Skin of body (tissue), 2 donors: ENCODE results near the gene IRX3. TPM values are rescaled to one million over a fixed set of nuclear protein-coding genes. Genes with fewer than 3 reads are reported as not detected.
A peak's percentile ranks its signal among the peaks of the same experiment; 100 is the strongest.
"Not testable (repeated sequence)": the region's sequence is repeated elsewhere in the genome, so short reads cannot be mapped to it uniquely, and the experiment has no call there.

Source experiments
- DNase-seq: peaks from one replicate; lab custom pipeline; 2025; lab: John Stamatoyannopoulos, UW
- total RNA-seq: library from RNA; depleted of rRNA; stranded (reverse); fragments of >200 nt; gene quantifications from one replicate; pipeline ENCODE4 v1.2.3, GENCODE V29; 2014

The IRX3 gene
- total RNA-seq, 1 donor from 2014 or later, result 13.1 TPM

DNA sequence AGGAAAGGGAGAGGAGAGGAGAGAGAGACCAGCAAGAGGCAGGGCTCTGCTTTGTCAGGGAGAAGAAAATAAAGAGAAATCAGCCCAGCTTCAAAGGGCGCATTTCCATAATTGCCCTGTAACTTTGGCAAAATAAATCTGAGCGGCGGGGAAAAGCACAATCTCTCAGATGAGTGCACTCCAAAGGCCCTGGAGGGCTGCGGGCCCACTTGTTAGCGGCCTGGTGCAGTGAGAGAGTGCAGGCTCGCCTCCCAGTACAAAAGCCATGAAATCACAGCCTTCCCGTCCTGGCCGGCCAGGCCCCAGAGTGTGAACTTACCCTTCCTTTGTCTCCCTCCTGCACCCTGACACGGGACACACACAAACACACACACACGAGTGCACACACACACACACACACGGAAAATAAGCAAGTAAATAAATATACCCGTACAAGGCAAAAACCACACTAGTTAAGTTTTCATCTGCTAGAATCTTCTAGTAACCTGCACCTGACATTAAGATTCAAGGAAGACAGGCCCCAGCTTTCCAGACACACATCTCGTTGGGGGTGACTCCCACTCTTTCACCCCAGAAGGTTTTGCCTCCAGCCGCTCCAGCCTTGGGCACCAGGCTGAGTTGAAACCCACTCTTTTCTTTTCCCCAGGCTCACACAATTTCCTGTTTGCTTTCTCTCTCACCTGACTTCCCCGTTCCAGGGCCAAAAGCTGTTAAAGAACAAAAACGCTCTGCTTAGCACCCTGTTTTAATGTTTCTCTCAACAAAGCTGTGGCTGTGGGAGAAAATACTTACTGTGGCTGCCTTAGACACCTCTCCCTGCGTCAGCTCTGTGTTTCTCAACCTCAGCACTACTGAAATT, 8.5 kb downstream of the IRX3 start:
- no peak for DNase-seq

DNA sequence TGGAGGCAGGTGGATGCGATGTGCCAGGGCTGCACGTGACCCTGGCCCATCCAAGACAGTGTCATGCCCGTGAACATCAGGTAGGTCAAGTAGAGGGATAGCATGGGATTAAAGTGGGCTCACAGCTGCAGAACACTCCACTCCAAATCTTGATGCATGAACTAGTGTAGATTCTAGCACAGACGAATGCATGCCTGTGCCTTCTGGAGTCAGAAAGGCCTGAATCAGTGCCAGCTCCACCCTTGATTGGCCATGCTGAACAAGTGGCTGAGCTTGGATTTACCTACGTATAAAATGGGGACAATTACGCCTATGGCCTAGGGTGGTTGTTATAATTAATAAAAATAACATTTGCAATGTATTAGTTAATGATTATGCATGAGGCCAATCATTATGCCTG, 10.6 kb downstream of the IRX3 start:
- DNase-seq, result no peak

DNA sequence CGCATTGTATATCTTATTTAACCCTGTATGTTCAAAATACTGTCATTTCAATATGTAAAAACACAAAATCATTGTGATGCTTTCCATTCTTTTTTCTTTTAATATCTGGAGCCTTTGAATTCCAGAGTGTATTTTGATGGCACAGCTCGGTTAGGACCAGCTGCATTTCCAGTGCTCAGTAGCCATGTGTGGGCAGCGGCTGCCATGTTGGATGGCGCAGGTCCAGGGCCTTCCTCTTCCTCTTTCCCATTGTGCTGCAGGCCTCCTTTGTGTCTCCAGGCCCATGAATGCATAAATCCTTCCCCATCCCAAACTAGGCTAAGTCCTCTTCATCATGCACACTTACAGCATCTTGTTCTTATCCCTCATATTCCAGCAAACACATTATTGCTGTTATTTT, 13.0 kb downstream of the IRX3 start:
- no peak for DNase-seq

DNA sequence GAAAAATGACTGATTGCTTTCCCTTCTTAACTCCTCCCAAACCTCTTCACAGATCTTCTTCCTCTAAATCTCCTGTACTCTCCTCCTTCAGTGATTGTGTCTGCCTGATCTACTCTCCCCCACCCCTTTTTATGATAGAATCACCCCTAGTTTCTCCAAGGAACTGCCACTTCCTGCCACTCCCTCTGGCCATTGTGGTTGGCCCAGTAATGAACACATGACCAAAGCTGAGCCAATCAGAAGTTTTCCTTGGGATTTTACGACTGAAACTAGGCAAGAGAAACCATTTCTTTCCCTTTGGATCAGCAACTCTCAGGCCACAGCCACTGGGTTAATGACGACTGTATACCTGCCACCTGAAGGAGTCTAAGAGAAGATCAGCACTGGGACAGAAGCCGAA, 15.9 kb downstream of the IRX3 start:
- no peak for DNase-seq

DNA sequence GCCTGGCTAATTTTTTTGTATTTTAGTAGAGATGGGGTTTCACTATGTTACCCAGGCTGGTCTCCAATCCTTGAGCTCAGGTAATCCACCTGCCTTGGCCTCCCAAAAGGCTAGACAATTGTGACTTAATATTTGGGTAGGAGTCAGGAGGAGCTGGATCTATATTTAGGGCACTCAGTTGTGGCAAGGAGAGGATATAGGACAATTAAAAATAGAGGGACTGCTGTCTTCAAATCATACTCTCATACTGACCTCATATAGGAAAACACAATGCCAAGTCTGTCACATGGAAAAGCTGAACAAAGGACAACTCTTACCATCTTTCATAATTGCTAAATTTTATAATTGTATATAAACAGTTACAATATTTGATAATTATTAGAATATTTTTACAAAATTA, 17.1 kb downstream of the IRX3 start:
- no peak for DNase-seq

DNA sequence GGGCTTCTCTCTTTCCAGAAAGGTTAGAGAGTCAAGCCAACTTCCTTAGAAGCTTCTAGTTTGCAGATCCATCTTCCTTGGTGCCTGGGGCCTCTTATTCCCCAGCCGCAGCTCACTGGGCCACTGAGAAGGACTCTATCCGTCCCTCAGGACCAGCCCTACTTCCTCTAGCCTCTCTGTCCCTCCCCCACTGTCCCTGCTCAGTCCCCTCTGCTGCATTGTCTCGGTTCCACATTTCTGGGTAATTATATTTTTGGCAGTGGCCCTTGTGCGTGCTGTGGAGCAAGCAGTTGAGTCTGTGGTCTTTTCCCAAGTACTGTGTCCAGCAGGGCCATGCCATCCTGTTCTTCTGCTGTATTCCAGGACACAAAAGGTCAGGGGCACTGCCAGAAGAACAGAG, 17.8 kb downstream of the IRX3 start:
- no peak for DNase-seq

DNA sequence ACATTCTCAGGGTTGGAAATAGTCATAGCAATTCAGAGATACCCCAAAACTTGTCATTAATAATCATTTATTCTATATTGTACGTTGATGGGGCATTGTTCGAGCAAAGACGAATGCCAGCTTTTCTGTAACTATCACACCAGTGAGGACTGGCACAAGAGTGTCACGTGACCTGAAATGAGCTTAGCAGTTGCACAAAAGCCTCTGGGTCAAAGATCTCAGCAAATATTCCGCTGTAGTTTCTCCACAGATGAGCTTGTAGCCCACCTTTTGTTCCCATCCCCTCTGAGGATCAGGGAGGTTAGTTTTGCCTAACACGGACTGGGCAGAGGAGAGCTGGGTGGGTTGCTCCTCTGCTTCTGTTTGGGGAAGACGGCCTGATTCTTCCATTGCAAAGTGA, 18.2 kb downstream of the IRX3 start:
- no peak for DNase-seq

DNA sequence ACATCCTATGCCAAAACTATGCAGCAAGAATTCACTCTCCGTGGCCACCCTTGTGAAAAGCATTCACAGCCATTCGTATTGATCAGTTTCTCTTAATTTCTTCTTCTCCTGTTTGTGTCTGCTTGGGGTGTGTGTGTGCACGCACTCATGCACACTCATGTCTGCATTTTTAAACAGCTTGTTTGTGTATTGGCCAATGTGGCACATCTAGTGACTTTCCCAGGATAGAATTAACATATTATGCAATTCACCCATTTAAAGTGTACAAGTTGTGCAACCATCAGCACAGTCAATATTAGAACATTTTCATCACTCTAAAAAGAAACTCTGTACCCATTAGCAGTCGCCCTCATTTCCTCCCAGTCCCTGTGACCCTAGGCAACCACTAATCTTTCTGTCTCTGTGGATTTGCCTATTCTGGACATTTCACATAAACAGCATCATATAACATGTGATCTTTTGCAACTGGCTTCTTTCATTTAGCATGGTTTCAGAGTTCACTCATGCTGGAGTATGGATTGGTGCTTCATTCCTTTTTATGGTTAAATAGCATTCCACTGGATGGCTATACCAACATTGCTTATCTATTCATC, 20.1 kb downstream of the IRX3 start:
- DNase-seq, result no peak

DNA sequence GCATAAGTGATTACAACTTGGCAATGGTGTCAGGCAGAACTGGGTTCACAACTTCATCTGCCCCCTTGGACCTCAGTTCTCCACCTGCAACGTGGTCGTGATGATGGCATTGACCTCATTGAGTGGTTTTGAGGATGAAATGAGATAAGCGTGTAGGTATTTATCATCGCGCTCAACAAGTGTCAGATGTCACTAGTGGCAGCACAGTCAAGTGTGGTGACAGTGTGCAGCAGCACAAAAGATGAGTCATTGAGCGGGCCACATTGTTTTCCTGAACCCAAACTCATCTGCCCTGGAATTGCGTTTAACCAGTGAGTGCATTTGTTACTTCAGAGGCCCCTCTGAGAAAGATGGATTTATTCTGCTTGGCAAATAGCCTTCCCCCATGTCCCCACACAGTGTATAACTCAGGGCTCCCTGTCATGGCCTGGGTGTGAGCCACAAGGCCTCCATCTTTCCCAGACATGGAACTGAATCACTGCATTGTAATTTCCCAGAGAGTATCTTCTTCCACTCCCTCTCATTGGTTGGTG, 20.9 kb downstream of the IRX3 start:
- no peak for DNase-seq

DNA sequence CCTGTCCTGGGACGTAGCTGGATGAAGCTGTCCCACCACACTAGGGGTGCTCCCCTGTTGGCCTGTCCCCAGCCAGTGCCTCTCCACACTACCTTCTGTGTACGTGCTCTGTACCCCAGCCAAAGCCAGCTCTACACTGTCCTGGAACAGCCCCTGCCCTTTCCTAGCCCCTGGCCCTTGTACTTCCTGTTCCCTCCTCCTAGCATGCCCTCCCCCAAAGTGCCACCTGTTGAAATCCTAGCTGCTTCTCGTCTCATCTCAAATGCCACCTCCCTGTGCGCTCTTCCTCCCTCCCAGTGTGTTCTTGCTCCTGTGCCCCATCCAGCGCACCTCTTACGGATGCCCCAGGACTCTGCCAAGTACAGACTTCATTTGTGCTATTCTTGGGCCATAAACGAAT, 33.5 kb downstream of the IRX3 start:
- no peak for DNase-seq

DNA sequence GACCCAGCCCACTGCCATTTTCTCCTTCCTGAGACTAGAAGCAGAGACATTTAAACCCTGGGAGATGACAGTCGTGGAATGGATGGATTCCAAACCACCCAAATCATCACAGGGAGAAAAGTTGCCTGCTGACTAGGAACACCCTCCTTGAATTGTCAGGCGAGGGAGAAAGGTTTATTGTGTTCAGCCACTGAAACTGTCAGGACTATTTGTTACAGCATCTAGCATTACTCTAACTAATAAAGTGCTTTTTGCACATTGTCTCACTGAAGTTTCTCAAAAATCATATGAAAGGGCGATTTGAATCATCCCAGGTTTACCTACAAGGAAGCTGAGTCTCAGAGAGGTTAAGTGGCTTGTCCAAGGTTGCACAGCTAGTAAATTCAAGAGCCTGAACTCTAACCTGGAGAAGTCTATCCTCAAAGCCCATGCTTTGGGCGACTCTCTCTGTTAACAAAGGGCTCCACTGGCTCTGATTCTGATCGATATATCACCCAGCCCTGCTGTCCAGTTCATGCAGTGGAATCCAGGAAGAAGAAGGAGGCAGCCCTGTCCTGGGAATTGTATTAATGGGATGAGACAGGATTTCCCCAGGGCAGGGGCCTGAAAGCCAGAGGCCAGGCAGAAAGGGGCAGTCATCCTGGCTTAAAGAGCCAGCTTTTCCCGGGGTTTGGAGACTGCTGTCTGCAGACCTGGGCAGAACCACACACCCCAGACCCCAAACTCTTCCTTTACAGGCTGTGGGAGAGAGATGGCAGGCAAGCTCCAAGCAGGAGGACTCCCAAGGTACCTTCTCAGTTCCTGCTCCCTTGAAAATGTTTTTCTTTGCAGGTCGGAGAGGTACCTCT, 37.5 kb downstream of the IRX3 start:
- no peak for DNase-seq

DNA sequence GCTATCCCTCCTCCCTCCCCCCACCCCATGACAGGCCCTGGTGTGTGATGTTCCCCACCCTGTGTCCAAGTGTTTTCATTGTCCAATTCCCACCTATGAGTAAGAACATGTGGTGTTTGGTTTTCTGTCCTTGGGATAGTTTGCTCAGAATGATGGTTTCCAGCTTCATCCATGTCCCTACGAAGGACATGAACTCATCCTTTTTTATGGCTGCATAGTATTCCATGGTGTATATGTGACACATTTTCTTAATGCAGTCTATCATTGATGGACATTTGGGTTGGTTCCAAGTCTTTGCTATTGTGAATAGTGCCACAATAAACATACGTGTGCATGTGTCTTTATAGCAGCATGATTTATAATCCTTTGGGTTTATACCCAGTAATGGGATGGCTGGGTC, 38.9 kb downstream of the IRX3 start:
- DNase-seq, result not testable (repeated sequence)

DNA sequence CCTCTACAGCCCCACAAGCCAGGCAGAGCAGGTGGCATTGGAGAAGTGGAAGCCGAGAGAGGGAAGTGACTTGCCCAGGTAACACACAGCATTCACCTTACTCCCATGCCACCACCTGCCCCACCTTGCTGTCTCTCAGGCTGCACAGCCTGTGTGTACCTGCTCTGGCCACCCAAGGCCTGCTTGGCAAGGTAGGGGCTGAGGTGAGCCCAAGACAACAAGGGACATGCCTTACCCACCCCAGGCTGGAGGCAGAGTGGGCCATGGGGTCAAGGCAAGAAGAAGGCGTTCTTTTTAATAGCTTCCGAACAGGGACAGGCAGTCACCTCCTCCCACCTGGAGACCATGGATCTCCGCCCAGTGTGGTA, 40.1 kb downstream of the IRX3 start:
- no peak for DNase-seq

DNA sequence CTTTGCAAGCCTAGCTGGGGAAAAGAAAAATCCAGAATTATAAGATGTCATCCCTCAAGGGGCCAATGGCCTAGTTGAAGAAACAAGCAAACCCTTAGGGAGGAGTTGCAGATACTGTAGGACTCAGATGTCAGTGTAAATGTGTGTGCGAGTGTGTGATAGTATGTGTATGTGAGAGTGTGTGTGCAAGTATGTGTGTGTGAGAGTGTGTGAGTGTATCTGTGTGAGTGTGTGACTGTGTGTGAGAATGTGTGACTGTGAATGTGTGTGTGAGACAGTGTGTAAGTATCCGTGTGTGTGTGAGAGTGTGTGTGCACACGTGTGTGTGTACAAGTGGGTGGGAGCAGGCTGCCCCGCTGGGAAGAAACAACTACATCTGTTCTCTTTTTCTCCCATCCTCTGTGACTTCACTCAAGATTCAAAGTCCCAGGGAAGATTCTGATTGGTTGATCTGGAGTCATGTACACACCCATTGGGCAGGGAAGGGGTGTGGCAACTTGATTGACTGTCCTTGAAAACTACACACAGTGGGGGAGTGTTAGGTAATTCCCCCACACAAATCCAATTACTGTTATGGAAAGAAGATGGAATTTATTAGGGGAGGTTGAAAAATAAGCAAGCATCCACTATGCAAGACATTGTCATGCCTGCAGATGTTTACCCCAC, 40.7 kb downstream of the IRX3 start:
- DNase-seq, result no peak

DNA sequence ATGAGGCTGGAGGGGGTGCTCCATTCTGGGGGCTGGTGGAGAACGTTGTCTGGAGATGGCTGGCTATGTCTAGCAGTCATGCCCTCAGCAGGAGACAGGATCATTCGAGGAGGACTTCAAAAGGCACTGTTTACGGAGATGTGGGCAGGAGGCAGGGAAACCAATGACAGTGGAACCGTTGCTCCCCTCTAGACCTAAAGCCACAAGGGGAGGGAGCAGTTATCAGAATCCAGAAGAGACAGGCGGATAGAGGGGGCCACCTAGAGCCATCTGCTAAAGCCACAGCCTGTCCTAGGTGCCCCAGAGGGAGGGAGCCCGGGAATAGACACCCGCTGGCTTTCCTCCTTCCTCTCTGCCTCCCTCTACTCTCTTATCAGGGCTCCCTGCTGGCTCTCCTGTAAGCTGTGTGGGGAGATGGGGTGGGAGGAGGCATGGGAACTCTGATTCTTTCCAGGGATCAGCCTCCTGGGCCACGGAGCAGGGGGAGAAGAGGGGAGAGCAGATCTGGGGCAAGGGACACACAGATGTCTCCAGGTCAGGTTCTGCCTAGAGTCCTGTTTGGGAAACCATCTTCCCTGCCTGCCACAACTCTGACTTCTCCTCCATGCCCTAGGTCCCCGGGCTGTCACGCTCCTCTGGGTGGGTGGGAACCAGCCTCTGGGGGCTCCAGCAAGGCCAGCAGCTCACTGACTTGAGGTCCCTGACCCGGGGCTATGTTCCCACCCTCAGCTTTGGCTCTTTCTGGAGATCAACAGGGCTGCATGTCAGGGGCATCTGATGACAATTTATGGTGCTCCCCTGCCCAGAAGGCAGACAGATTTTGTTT, 42.3 kb downstream of the IRX3 start:
- no peak for DNase-seq

DNA sequence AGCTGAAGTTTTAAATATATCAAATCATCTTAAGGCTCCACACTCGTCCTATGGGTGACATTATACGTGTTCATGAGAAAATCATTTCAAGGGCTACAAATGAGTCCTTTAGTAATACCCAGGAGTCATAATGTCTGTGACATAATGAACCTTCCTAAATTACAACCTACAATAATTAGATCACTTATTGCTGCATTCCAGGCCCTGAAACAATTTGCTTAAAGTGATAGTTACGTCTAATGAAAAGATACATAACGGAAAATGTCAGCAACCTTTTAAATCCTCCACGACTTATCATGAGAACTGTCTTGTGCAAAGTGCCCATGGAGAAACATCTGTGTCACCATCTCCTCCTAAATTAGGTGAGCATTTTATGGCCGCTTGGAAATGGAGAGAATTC, 43.4 kb downstream of the IRX3 start:
- DNase-seq, result no peak

DNA sequence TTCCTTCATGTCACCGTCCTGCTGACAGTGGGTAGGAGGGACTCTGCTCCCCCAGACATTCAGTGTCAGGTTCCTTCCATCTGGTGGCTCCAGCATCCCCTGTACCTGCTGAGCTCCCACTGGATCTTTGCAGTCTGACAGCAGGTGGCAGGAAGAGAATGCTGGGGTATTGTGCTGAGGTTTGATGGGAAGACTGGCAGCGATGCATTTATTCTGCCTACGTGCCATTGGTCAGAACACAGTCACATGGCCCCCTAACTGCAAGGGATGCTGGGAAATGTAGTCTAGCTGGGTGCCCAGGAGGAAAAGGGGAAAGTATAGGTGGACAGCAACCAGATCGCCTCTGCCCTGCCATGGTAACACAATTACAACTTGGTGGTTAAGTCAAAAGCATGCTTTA, 44.4 kb downstream of the IRX3 start:
- no peak for DNase-seq

DNA sequence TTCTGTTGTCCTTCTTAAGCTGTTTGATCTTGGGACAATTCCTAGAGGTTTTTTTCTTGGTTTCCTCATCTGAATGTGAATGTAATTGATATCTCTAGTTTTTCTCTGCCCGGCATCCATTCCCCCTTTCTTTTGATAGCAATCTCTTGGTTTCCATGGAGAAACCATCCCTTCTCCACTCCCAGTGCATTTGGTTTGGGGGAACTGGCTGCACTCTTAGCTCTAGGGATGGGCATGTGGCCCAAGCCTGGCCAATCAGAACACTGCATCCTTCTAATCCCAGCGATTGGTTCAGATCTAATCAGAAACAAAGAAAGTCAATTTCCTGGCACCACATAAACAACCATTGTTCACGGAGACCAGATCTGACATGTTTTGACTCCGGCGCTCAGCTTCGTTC, 45.1 kb downstream of the IRX3 start:
- DNase-seq, result no peak

DNA sequence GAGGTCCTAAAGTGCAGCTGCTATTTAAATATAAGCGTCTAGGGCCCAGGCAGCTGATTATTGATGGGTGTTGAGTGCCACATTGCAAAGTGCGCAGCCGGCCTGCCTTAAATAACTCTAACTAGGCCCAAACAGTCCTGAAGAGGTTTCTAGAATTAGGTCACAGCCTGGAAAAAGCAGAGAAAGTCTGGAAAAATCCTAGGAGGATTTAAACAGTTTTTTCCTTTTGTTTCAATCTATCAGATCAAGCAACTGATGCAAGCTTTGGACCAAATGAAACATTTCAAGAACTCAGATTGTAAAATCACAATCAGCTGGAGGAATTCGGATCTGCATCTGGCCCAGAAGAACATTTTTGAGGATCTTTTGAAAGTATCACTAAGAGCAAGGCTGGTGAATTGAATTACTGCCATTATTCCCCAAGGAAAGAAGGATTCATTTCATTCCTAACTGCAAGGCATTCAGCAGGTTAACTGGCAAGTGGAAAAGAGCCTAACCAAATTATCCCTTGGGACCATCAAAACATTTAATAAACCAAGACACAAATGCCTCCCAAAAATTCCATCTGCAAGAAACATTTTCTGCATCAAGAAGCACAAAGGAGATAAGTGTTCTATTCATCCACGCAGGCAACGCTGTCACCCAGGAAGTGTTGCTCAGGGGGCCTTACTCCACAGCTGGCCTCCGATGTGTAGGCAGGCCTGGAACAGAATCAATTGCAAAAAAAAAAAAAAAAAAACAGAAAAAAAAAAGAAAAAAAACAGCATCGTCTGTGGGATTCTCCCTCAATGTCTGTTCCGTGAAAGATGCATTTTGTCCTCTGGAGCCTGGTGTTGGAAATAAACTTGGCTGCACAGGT, 46.1 kb downstream of the IRX3 start:
- peak; percentile 95 for DNase-seq

DNA sequence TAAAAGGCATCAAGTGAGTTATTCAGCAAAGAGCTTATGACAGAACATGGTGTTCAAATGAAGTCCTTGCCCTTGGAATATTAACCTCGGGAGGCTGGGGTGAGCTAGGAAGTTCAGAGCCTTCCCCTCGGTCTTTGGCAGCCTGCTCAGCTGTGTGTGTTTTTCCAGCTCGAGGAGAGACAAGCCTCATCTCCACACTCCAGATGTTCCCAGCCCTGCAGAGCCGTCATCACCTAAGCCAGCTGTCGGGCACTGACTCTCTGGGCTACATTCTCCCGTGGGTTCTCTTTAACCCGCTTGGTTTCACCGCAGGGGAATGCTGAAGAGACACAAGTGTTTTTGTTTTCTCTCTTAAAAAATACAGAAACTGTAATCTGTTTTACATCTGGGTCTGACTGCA, 47.1 kb downstream of the IRX3 start:
- peak; percentile 73 for DNase-seq
